HL-60 (cell line): ENCODE measurements around the gene ITGA2B.

Source experiments
- POLR2AphosphoS5 ChIP-seq: IDR thresholded peaks from 2 replicates; pipeline ENCODE4 v1.6.1; 2012; ENCODE audit warnings: low read depth
- REST ChIP-seq: IDR thresholded peaks from 2 replicates; pipeline ENCODE4 v1.6.1; 2012; ENCODE audit warnings: low read depth; ENCODE audit not compliant: insufficient replicate concordance
- SPI1 ChIP-seq: IDR thresholded peaks from 2 replicates; pipeline ENCODE4 v1.6.1; 2012; ENCODE audit warnings: low read depth, mild to moderate bottlenecking, borderline replicate concordance
- TF ChIP-seq, protein P1 (sequence below): IDR thresholded peaks from one replicate; pipeline ENCODE4 v1.5.1; 2011; ENCODE audit warnings: low read length, control low read depth, inconsistent platforms; ENCODE audit not compliant: insufficient read depth

DNA sequence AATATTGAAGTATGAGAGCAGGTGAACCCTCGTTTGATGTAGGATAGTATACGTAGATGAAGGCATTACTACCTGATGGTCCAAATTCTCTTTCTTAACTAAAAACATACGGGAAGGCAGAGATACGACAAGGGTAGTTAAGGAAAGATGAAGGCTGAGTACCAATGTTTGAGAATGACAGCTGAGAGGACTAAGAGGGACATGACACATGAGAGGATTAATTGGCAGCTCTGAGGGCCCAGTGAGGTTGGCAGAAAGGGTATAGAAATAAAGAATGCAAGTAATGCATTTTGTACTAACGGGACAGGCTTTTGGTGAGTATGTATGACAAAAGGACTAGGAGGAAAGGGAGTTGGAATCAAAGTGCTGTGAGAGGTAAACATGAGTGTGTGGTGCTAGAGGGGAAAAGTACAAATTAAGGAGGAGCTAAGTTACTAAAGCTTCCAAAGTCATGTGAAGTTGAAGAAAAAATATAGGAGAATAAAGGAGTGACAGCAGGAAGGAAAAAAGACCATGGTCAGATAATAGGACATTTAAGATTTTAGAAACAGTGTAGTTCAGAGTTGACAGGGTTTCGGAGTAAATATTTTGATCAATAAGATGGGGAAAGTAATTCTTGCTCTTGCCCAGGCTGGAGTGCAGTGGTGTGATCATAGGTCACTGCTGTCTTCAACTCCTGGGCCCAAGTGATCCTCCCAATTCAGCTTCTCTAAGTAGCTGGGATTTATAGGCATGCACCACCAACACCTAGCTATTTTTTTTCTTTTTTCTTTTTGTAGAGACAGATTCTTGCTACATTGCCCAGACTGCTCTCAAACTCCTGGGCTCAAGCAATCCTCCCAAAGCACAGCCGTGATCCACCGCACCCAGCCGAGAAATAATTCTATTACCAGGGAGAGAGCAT, 43.1 kb upstream of the ITGA2B start:
- TF ChIP-seq POLR2AphosphoS5 (no peak), SPI1 (no peak), REST (no peak)
- TF ChIP-seq, protein P1, sequence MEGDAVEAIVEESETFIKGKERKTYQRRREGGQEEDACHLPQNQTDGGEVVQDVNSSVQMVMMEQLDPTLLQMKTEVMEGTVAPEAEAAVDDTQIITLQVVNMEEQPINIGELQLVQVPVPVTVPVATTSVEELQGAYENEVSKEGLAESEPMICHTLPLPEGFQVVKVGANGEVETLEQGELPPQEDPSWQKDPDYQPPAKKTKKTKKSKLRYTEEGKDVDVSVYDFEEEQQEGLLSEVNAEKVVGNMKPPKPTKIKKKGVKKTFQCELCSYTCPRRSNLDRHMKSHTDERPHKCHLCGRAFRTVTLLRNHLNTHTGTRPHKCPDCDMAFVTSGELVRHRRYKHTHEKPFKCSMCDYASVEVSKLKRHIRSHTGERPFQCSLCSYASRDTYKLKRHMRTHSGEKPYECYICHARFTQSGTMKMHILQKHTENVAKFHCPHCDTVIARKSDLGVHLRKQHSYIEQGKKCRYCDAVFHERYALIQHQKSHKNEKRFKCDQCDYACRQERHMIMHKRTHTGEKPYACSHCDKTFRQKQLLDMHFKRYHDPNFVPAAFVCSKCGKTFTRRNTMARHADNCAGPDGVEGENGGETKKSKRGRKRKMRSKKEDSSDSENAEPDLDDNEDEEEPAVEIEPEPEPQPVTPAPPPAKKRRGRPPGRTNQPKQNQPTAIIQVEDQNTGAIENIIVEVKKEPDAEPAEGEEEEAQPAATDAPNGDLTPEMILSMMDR, result no peak
